IMR-90 (cell line): ENCODE measurements around the gene ZNF467. TPM values are rescaled to one million over a fixed set of nuclear protein-coding genes. Genes with fewer than 3 reads are reported as not detected.

Source experiments
- ATAC-seq: fragments of 200-7000 bp; cut with Tn5 transposase; 2 replicates; pipeline ENCODE4 v1.9.1; 2020; ENCODE audit warnings: low read depth, mild to moderate bottlenecking, moderate library complexity
- BruUV-seq: library from RNA; stranded (reverse); fragments of 400-500 nt; replicated peaks from 2 replicates; lab custom pipeline; 2021; lab: Mats Ljungman, UMichigan
- CTCF ChIA-PET: fragments of 300-600 bp; formaldehyde crosslinking; extraction: SDS; loops from one replicate; lab custom pipeline; 2021; ENCODE audit warnings: antibody characterized with exemption; lab: Yijun Ruan, JAX
- POLR2A ChIA-PET: fragments of 300-600 bp; sonication (Branson Sonifier 250); formaldehyde crosslinking; loops from one replicate; lab custom pipeline; 2022; ENCODE audit warnings: antibody characterized with exemption; ENCODE audit not compliant: unreplicated experiment; lab: Charles Lee
- DNase-seq: peaks from one replicate; pipeline ENCODE4 v3.0.0; 2013
- H2AFZ ChIP-seq: replicated peaks from 2 replicates; pipeline ENCODE3; 2013; ENCODE audit warnings: low read length, mild to moderate bottlenecking; ENCODE audit not compliant: poor library complexity
- H2AK5ac ChIP-seq: 2 replicates; pipeline ENCODE4 v1.6.1; 2013; ENCODE audit warnings: low read depth, low read length, inconsistent platforms
- H2AK9ac ChIP-seq: replicated peaks from 2 replicates; pipeline ENCODE3; 2013; ENCODE audit warnings: mild to moderate bottlenecking, low read depth, low read length, moderate library complexity; ENCODE audit not compliant: poor library complexity
- H2BK120ac ChIP-seq: 2 replicates; pipeline ENCODE4 v1.6.1; 2013; ENCODE audit warnings: low read depth, low read length, inconsistent platforms
- H2BK15ac ChIP-seq: 3 replicates; pipeline ENCODE4 v1.6.1; 2013; ENCODE audit warnings: low read depth, low read length, inconsistent platforms
- H2BK20ac ChIP-seq: 2 replicates; pipeline ENCODE4 v1.6.1; 2013; ENCODE audit warnings: low read depth, mild to moderate bottlenecking, inconsistent platforms, low read length, moderate library complexity
- H2BK5ac ChIP-seq: 2 replicates; pipeline ENCODE4 v1.6.1; 2013; ENCODE audit warnings: mild to moderate bottlenecking, low read depth, low read length, inconsistent platforms; ENCODE audit not compliant: poor library complexity, severe bottlenecking
- H3K14ac ChIP-seq: replicated peaks from 2 replicates; pipeline ENCODE4 v1.6.1; 2013; ENCODE audit warnings: low read depth, low read length, inconsistent platforms
- H3K18ac ChIP-seq: 2 replicates; pipeline ENCODE4 v1.6.1; 2013; ENCODE audit warnings: low read depth, low read length, control low read depth
- H3K23ac ChIP-seq: 2 replicates; pipeline ENCODE4 v1.6.1; 2013; ENCODE audit warnings: low read depth, low read length, inconsistent platforms
- H3K27ac ChIP-seq: 2 replicates; pipeline ENCODE4 v1.5.1; 2013; ENCODE audit warnings: mild to moderate bottlenecking, control low read depth, low read length; ENCODE audit not compliant: insufficient read depth
- H3K27me3 ChIP-seq: 2 replicates; pipeline ENCODE4 v1.6.1; 2013; ENCODE audit warnings: low read length; ENCODE audit not compliant: control insufficient read depth, insufficient read depth
- H3K36me3 ChIP-seq: 2 replicates; pipeline ENCODE4 v1.6.1; 2013; ENCODE audit warnings: low read length, mixed read lengths; ENCODE audit not compliant: control insufficient read depth, insufficient read depth
- H3K4ac ChIP-seq: 2 replicates; pipeline ENCODE4 v1.6.1; 2013; ENCODE audit warnings: low read depth, low read length, inconsistent platforms
- H3K4me1 ChIP-seq: 2 replicates; pipeline ENCODE4 v1.6.1; 2013; ENCODE audit warnings: low read length, mixed read lengths; ENCODE audit not compliant: control insufficient read depth, insufficient read depth
- H3K4me2 ChIP-seq: 2 replicates; pipeline ENCODE4 v1.6.1; 2013; ENCODE audit warnings: low read depth, mild to moderate bottlenecking, control low read depth, low read length, moderate library complexity
- H3K4me3 ChIP-seq: 2 replicates; pipeline ENCODE4 v1.5.1; 2013; ENCODE audit warnings: low read depth, mild to moderate bottlenecking, control low read depth, low read length, moderate library complexity; ENCODE audit not compliant: insufficient read depth
- H3K56ac ChIP-seq: 2 replicates; pipeline ENCODE4 v1.6.1; 2013; ENCODE audit warnings: low read length, inconsistent platforms; ENCODE audit not compliant: insufficient read depth; ENCODE audit errors: extremely low read depth
- H3K79me1 ChIP-seq, 2 experiments: 2 replicates each; pipeline ENCODE4 v1.6.1; 2013; ENCODE audit warnings: low read length in 2 of 2, inconsistent platforms in 1 of 2, low read depth in 1 of 2
- H3K9ac ChIP-seq: 2 replicates; pipeline ENCODE4 v1.6.1; 2013; ENCODE audit warnings: low read depth, low read length, control low read depth
- H3K9me1 ChIP-seq: 2 replicates; pipeline ENCODE4 v1.6.1; 2013; ENCODE audit warnings: low read length, inconsistent platforms; ENCODE audit not compliant: insufficient read depth
- H3K9me3 ChIP-seq: 2 replicates; pipeline ENCODE4 v1.6.1; 2013; ENCODE audit warnings: low read length; ENCODE audit not compliant: control insufficient read depth, insufficient read depth
- H4K20me1 ChIP-seq: 2 replicates; pipeline ENCODE4 v1.6.1; 2013; ENCODE audit warnings: low read length, inconsistent platforms; ENCODE audit not compliant: insufficient read depth
- H4K5ac ChIP-seq: 2 replicates; pipeline ENCODE4 v1.6.1; 2013; ENCODE audit warnings: mild to moderate bottlenecking, low read depth, low read length, control low read depth
- H4K8ac ChIP-seq, 2 experiments: 2 replicates each; pipeline ENCODE4 v1.6.1; 2013; ENCODE audit warnings: low read depth in 2 of 2, low read length in 2 of 2, control low read depth in 1 of 2, inconsistent platforms in 1 of 2
- H4K91ac ChIP-seq: 2 replicates; pipeline ENCODE4 v1.6.1; 2013; ENCODE audit warnings: low read depth, low read length, inconsistent platforms; ENCODE audit not compliant: insufficient read depth
- CEBPB ChIP-seq: IDR thresholded peaks from 2 replicates; pipeline ENCODE4 v1.6.1; 2012; ENCODE audit warnings: low read depth, low read length, improper control_type of control experiment
- CHD1 ChIP-seq: IDR thresholded peaks from 2 replicates; pipeline ENCODE4 v1.6.1; 2012; ENCODE audit warnings: low read depth, low read length, improper control_type of control experiment
- FOS ChIP-seq: fragments of 150-350 bp; IDR thresholded peaks from 2 replicates; pipeline ENCODE4 v1.6.1; 2016; ENCODE audit warnings: low read depth, low read length
- MAFK ChIP-seq: IDR thresholded peaks from 2 replicates; pipeline ENCODE4 v1.6.1; 2012; ENCODE audit warnings: low read depth, low read length, improper control_type of control experiment
- MAZ ChIP-seq: IDR thresholded peaks from 2 replicates; pipeline ENCODE4 v1.6.1; 2012; ENCODE audit warnings: low read depth, mild to moderate bottlenecking, low read length, improper control_type of control experiment, moderate library complexity, borderline replicate concordance
- MXI1 ChIP-seq: IDR thresholded peaks from 2 replicates; pipeline ENCODE4 v1.6.1; 2012; ENCODE audit warnings: low read depth, mild to moderate bottlenecking, low read length, moderate library complexity, borderline replicate concordance
- NFE2L2 ChIP-seq: fragments of 150-350 bp; IDR thresholded peaks from 2 replicates; pipeline ENCODE4 v1.6.1; 2016; ENCODE audit warnings: low read depth, mild to moderate bottlenecking, low read length
- POLR2A ChIP-seq: IDR thresholded peaks from 2 replicates; pipeline ENCODE4 v1.6.1; 2012; ENCODE audit warnings: mild to moderate bottlenecking, low read depth, low read length
- RAD21 ChIP-seq: IDR thresholded peaks from 2 replicates; pipeline ENCODE4 v1.6.1; 2012; ENCODE audit warnings: low read length, improper control_type of control experiment
- RCOR1 ChIP-seq: IDR thresholded peaks from 2 replicates; pipeline ENCODE4 v1.6.1; 2012; ENCODE audit warnings: mild to moderate bottlenecking, low read length, improper control_type of control experiment; ENCODE audit not compliant: insufficient replicate concordance
- RFX5 ChIP-seq: IDR thresholded peaks from 2 replicates; pipeline ENCODE4 v1.8.0; 2012; ENCODE audit warnings: low read depth, mild to moderate bottlenecking, low read length, moderate library complexity
- SMC3 ChIP-seq: fragments of 150-350 bp; IDR thresholded peaks from 2 replicates; pipeline ENCODE4 v1.6.1; 2016; ENCODE audit warnings: low read depth, mild to moderate bottlenecking, antibody characterized with exemption, low read length, moderate library complexity
- WGBS, 2 experiments: methylation state at CpG; one replicate each; pipeline versions ENCODE4 v1.1.5 to v1.1.7; 2013; ENCODE audit warnings: missing lambda C conversion rate in 2 of 2; ENCODE audit not compliant: insufficient read length in 1 of 2; ENCODE audit errors: extremely low coverage in 2 of 2; 5-methylcytosine and 5-hydroxymethylcytosine counted together
- dilution Hi-C: fragments of 300-500 bp; cut with HindIII; formaldehyde crosslinking; loops from one replicate; pipeline ENCODE4 v1.14.3; 2018; ENCODE audit warnings: low sequenced_read_pairs; ENCODE audit not compliant: unreplicated experiment
- in situ Hi-C: fragments of 300-500 bp; cut with MboI; formaldehyde crosslinking; loops from 3 replicates; pipeline ENCODE4 v1.14.3; 2019; ENCODE audit warnings: low sequenced_read_pairs, inconsistent platforms, mixed read lengths
- intact Hi-C: fragments of 100-400 bp; cut with micrococcal nuclease; formaldehyde crosslinking; loops from 2 replicates; pipeline ENCODE4 v1.10.0; 2022
- polyA plus RNA-seq, 3 experiments: library from polyadenylated mRNA; depleted of rRNA; stranded (reverse); fragments of >200 nt; gene quantifications; 2 replicates each; pipeline ENCODE4 v1.2.3, GENCODE V29; 2012; ENCODE audit warnings: low replicate concordance in 1 of 3
- total RNA-seq: library from RNA; depleted of rRNA; stranded (reverse); fragments of >200 nt; gene quantifications from 2 replicates; pipeline ENCODE4 v1.2.3, GENCODE V29; 2012
- TF ChIP-seq, protein P1 (sequence below): fragments of 150-350 bp; IDR thresholded peaks from 2 replicates; pipeline ENCODE4 v1.6.1; 2016; ENCODE audit warnings: low read depth, mild to moderate bottlenecking, low read length, moderate library complexity, borderline replicate concordance
- TF ChIP-seq, protein P2 (sequence below): fragments of 150-350 bp; IDR thresholded peaks from 2 replicates; pipeline ENCODE4 v1.6.1; 2017; ENCODE audit warnings: mild to moderate bottlenecking, antibody characterized with exemption, low read length, low read depth

The ZNF467 gene
- total and polyA plus RNA-seq, 2 of the 4 experiments (the other 2 are of a cell fraction), result 0.67 TPM; not detected in 1

DNA sequence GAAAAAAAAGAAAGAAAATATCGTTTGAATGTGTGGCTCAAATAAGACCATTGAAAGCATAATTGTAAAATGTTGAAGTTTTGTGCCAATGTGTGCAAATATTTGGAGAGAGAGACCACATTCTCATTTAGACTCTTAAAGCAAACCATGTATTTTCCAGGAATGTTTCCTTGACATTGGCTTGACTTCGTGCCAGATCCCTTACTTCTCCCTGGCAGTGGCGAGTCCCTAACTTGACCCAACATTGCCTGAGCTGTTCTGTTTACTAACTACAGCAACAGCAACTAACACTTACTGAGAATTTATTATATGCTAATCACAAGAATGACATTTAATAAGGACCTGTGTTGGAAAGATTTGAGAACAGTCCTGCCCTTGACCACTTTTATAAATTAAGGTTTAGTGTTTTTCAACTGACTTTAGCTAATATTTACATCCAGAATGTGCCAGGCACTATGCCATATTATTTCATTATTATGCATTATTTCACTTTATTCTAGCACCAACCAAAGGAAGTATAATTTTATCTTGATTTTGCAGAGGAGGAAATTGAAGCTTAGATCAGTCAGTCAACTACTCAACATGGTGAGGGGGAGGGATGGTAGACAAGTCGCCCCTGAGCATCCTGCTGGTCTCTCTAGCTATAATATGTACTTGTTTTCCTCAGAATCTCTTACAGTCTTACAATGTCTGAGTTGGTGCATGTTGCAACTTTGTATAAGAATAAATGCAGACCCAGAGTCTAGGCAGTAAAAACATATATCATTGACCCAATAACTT, 29.7 kb downstream of the ZNF467 start:
- H3K79me1 ChIP-seq, result no peaks in the 10 kb centered on the region
- no peak overlapping the region for H3K23ac ChIP-seq
- CTCF ChIA-PET, result interaction anchor here (1.0 kb wide), 1 partner anchor 8 kb away, joined by 3 read pairs; no protein-coding TSS in a partner anchor
- no peak overlapping the region for H4K8ac ChIP-seq
- dilution Hi-C loops (no loop called here), in situ Hi-C loops (loop anchor here (10.0 kb wide), 1 partner anchor 79 kb away; no protein-coding TSS in a partner anchor), intact Hi-C loops (no loop called here)
- no peaks in the 10 kb centered on the region for H3K9me1 ChIP-seq
- H3K9me3 ChIP-seq, result no peaks in the 10 kb centered on the region
- no peak overlapping the region for H3K9ac ChIP-seq
- no peak overlapping the region for H2AK9ac ChIP-seq
- no peak overlapping the region for H3K4me2 ChIP-seq
- no peak overlapping the region for H3K4ac ChIP-seq
- POLR2A ChIA-PET, result no interaction called here
- H3K14ac ChIP-seq, result no peak overlapping the region
- no peak overlapping the region for H3K27ac ChIP-seq
- no peak for ATAC-seq
- no peaks in the 10 kb centered on the region for H3K4me1 ChIP-seq
- H4K5ac ChIP-seq, result no peak overlapping the region
- H3K4me3 ChIP-seq, result no peak overlapping the region
- no peak overlapping the region for H4K91ac ChIP-seq
- no peak overlapping the region for H3K56ac ChIP-seq
- H2BK120ac ChIP-seq, result no peak overlapping the region
- no peak overlapping the region for H2BK5ac ChIP-seq
- peaks cover 6% of the 10 kb centered on the region; the same call in 1 of the 2 replicates for H3K27me3 ChIP-seq
- no peaks in the 10 kb centered on the region for H4K20me1 ChIP-seq
- no peak overlapping the region for H2BK15ac ChIP-seq
- no TSS peak for BruUV-seq
- H2BK20ac ChIP-seq, result no peak overlapping the region
- no peak for TF ChIP-seq RFX5
- TF ChIP-seq, protein P1, sequence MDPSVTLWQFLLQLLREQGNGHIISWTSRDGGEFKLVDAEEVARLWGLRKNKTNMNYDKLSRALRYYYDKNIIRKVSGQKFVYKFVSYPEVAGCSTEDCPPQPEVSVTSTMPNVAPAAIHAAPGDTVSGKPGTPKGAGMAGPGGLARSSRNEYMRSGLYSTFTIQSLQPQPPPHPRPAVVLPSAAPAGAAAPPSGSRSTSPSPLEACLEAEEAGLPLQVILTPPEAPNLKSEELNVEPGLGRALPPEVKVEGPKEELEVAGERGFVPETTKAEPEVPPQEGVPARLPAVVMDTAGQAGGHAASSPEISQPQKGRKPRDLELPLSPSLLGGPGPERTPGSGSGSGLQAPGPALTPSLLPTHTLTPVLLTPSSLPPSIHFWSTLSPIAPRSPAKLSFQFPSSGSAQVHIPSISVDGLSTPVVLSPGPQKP, result no peak
- no peak for TF ChIP-seq SMC3
- TF ChIP-seq FOS, result no peak
- no peak for TF ChIP-seq NFE2L2
- TF ChIP-seq MAZ, result no peak
- TF ChIP-seq RCOR1, result no peak
- TF ChIP-seq MXI1, result no peak
- TF ChIP-seq, protein P2, sequence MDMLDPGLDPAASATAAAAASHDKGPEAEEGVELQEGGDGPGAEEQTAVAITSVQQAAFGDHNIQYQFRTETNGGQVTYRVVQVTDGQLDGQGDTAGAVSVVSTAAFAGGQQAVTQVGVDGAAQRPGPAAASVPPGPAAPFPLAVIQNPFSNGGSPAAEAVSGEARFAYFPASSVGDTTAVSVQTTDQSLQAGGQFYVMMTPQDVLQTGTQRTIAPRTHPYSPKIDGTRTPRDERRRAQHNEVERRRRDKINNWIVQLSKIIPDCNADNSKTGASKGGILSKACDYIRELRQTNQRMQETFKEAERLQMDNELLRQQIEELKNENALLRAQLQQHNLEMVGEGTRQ, result no peak
- TF ChIP-seq MAFK, result no peak
- no peak for TF ChIP-seq POLR2A
- no peak for TF ChIP-seq CEBPB
- TF ChIP-seq CHD1, result no peak
- TF ChIP-seq RAD21, result no peak
- H3K18ac ChIP-seq, result no peak overlapping the region
- H2AK5ac ChIP-seq, result no peak overlapping the region
- H3K36me3 ChIP-seq, result no peaks in the 10 kb centered on the region
- no peak overlapping the region for H2AFZ ChIP-seq
- no peak for DNase-seq
- WGBS, 2 experiments, result no CpG with 5 or more reads among the region's 4 CpGs
